Vagina (tissue), 2 donors: Measurements from ENCODE around the gene MED13L.

Source experiments
- POLR2A ChIP-seq, 2 donors: fragments of 450-650 bp; IDR thresholded peaks; one replicate each; pipeline ENCODE4 v1.6.1; 2017; ENCODE audit warnings: antibody characterized with exemption in 2 of 2, mild to moderate bottlenecking in 2 of 2, moderate library complexity in 2 of 2
- POLR2AphosphoS5 ChIP-seq, 2 donors: sonication (generic); formaldehyde crosslinking; IDR thresholded peaks; one replicate each; pipeline ENCODE4 v1.9.0; 2017; ENCODE audit warnings: antibody characterized with exemption in 2 of 2, mild to moderate bottlenecking in 2 of 2, low read depth in 1 of 2; ENCODE audit not compliant: insufficient read depth in 1 of 2
- TF ChIP-seq, protein P1 (sequence below), 3 experiments: fragments of 450-650 bp in 2 of 3; fragments of 200-600 bp in 1 of 3; sonication (generic) in 1 of 3; IDR thresholded peaks; one replicate each; pipeline ENCODE4 v1.5.1; 2017 to 2019; ENCODE audit warnings: antibody characterized with exemption in 3 of 3, mild to moderate bottlenecking in 2 of 3, moderate library complexity in 2 of 3

DNA sequence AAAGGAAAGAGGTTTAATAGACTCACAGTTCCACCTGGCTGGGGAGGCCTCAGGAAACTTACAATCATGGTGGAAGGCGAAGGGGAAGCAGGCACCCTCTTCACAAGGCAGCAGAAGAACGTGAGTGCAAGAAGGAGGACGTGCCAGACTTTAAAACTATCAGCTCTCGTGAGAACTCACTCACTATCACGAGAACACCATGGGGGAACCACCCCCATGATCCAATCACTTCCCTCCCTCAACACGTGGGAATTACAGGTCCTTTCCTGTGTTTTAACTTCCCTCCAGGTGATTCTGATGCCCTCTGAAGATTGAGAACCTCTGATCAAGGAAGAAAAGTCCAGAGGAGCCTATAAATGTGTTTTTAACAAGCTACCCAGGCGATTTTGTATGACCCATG lies 358.7 kb downstream of the MED13L start:
- TF ChIP-seq, protein P1, sequence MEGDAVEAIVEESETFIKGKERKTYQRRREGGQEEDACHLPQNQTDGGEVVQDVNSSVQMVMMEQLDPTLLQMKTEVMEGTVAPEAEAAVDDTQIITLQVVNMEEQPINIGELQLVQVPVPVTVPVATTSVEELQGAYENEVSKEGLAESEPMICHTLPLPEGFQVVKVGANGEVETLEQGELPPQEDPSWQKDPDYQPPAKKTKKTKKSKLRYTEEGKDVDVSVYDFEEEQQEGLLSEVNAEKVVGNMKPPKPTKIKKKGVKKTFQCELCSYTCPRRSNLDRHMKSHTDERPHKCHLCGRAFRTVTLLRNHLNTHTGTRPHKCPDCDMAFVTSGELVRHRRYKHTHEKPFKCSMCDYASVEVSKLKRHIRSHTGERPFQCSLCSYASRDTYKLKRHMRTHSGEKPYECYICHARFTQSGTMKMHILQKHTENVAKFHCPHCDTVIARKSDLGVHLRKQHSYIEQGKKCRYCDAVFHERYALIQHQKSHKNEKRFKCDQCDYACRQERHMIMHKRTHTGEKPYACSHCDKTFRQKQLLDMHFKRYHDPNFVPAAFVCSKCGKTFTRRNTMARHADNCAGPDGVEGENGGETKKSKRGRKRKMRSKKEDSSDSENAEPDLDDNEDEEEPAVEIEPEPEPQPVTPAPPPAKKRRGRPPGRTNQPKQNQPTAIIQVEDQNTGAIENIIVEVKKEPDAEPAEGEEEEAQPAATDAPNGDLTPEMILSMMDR (IDR thresholded peaks at IDR 0.05): no peak
- TF ChIP-seq POLR2A (IDR thresholded peaks at IDR 0.05) (no peak), POLR2AphosphoS5 (IDR thresholded peaks at IDR 0.05; ENCODE audit: insufficient read depth in 1 of 2, low read depth in 1 of 2) (no peak)
